ENCODE results near the gene KIAA0753.

GRCh38 chr17:6574687-6575595 lies 65.6 kb downstream of the KIAA0753 start:
- TF ChIP-seq SPI1 (IDR thresholded peaks at IDR 0.05; ENCODE audit: low read depth, low read length): peak; percentile 81
- TF ChIP-seq POLR2AphosphoS5 (IDR thresholded peaks at IDR 0.05; ENCODE audit: low read depth, low read length): no peak
- TF ChIP-seq POLR2A (IDR thresholded peaks at IDR 0.05; ENCODE audit: low read depth, low read length): peak; percentile 22; the same call in 1 of the 2 replicates
- no peak; the same call in 1 of the 2 replicates for TF ChIP-seq TAF1 (IDR thresholded peaks at IDR 0.05; ENCODE audit: low read depth, low read length)
- no peak for TF ChIP-seq POU2F2 (IDR thresholded peaks at IDR 0.05; ENCODE audit: low read depth, low read length)

All from GM12891 (cell line).